Right atrium auricular region (tissue), 2 donors: ENCODE measurements around the gene TRAF2. TPM values are rescaled to one million over a fixed set of nuclear protein-coding genes. Genes with fewer than 3 reads are reported as not detected.
A peak's percentile ranks its signal among the peaks of the same experiment; 100 is the strongest.

Source experiments
- DNase-seq: peaks from one replicate; pipeline ENCODE4 v3.0.0-alpha.2; 2019; ENCODE audit warnings: low spot score
- H3K27ac ChIP-seq, 2 donors: fragments of 200-600 bp; sonication (generic); 1 replicate in 1 of 2; 2 replicates in 1 of 2; pipeline ENCODE4 v1.5.1; 2016 to 2019
- H3K27me3 ChIP-seq, 2 donors: fragments of 200-600 bp; sonication (generic); one replicate each; pipeline versions ENCODE4 v1.5.1 to v1.6.0; 2017 to 2019
- H3K36me3 ChIP-seq: fragments of 200-600 bp; sonication (generic); one replicate; pipeline ENCODE4 v1.5.1; 2016
- H3K4me1 ChIP-seq, 2 donors: fragments of 200-600 bp; sonication (generic); one replicate each; pipeline versions ENCODE4 v1.5.1 to v1.6.0; 2017 to 2019
- H3K4me3 ChIP-seq, 2 donors: fragments of 200-600 bp; sonication (generic); 1 replicate in 1 of 2; 2 replicates in 1 of 2; pipeline ENCODE4 v1.5.1; 2017 to 2019; ENCODE audit warnings: mild to moderate bottlenecking in 1 of 2, moderate library complexity in 1 of 2
- H3K9me3 ChIP-seq, 2 donors: fragments of 200-600 bp; sonication (generic); one replicate each; pipeline ENCODE4 v1.5.1; 2019
- CTCF ChIP-seq, 2 donors: fragments of 200-600 bp; sonication (generic); IDR thresholded peaks; one replicate each; pipeline ENCODE4 v1.5.1; 2019; ENCODE audit warnings: antibody characterized with exemption in 2 of 2
- total RNA-seq, 2 donors: library from RNA; depleted of rRNA; stranded (reverse); fragments of >200 nt; gene quantifications; one replicate each; pipeline ENCODE4 v1.1.0, GENCODE V29; 2016

The TRAF2 gene
- total RNA-seq, 2 donors from 2014 or later, result 1.9 to 4.1 TPM

GRCh38 chr9:136902259-136902821 is 16.0 kb downstream of the TRAF2 start:
- H3K27ac ChIP-seq, result peak overlapping the region; percentile 76 to 81
- H3K9me3 ChIP-seq, result no peaks in the 10 kb centered on the region
- H3K4me3 ChIP-seq, result peak overlapping the region in 1 of 2 donors; percentile 7
- peak; percentile 69 for DNase-seq
- H3K27me3 ChIP-seq, result no peaks in the 10 kb centered on the region
- peaks cover 0 to 27% of the 10 kb centered on the region in 2 donors for H3K4me1 ChIP-seq
- H3K36me3 ChIP-seq, result peaks cover 26% of the 10 kb centered on the region
- TF ChIP-seq CTCF (IDR thresholded peaks at IDR 0.05), result no peak

GRCh38 chr9:136903041-136903554 is 16.8 kb downstream of the TRAF2 start:
- DNase-seq, result no peak
- Histone ChIP-seq H3K36me3 (peaks cover 33% of the 10 kb centered on the region), H3K27ac (peak overlapping the region; percentile 76 to 81)

GRCh38 chr9:136906266-136906665 is 19.9 kb downstream of the TRAF2 start:
- Histone ChIP-seq H3K27me3 (no peaks in the 10 kb centered on the region), H3K4me1 (peaks cover 0 to 22% of the 10 kb centered on the region in 2 donors), H3K4me3 (no peak overlapping the region), H3K9me3 (no peaks in the 10 kb centered on the region), H3K27ac (no peak overlapping the region), H3K36me3 (peaks cover 25% of the 10 kb centered on the region)
- no peak for DNase-seq
- TF ChIP-seq CTCF (IDR thresholded peaks at IDR 0.05), result no peak

More at GRCh38 chr9:136903041-136903554, 16.8 kb downstream of the TRAF2 start:
- no peaks in the 10 kb centered on the region for H3K9me3 ChIP-seq
- TF ChIP-seq CTCF (IDR thresholded peaks at IDR 0.05), result no peak
- H3K4me1 ChIP-seq, result peaks cover 0 to 27% of the 10 kb centered on the region in 2 donors
- H3K27me3 ChIP-seq, result no peaks in the 10 kb centered on the region
- no peak overlapping the region for H3K4me3 ChIP-seq

- H3K4me1 ChIP-seq, result peaks cover 0 to 12% of the 10 kb centered on the region in 2 donors
- peaks cover 25% of the 10 kb centered on the region for H3K36me3 ChIP-seq
- no peak overlapping the region for H3K4me3 ChIP-seq
- H3K27ac ChIP-seq, result no peak overlapping the region
- no peaks in the 10 kb centered on the region for H3K27me3 ChIP-seq
- no peak for TF ChIP-seq CTCF (IDR thresholded peaks at IDR 0.05)
- DNase-seq, result no peak
- no peaks in the 10 kb centered on the region for H3K9me3 ChIP-seq
Observed at GRCh38 chr9:136907011-136907914, 20.9 kb downstream of the TRAF2 start.

GRCh38 chr9:136910197-136910900 is 24.0 kb downstream of the TRAF2 start:
- TF ChIP-seq CTCF (IDR thresholded peaks at IDR 0.05), result no peak
- H3K27ac ChIP-seq, result no peak overlapping the region
- no peak for DNase-seq
- no peaks in the 10 kb centered on the region for H3K9me3 ChIP-seq
- no peaks in the 10 kb centered on the region for H3K4me1 ChIP-seq
- H3K27me3 ChIP-seq, result no peaks in the 10 kb centered on the region
- no peak overlapping the region for H3K4me3 ChIP-seq
- peaks cover 25% of the 10 kb centered on the region for H3K36me3 ChIP-seq
